ENCODE results near the gene RBM24. TPM values are rescaled to one million over a fixed set of nuclear protein-coding genes. Genes with fewer than 3 reads are reported as not detected.

Gene RBM24
- total RNA-seq, 1 donor from 2014 or later, result 3.1 TPM

GRCh38 chr6:17336425-17336824 lies 55.3 kb downstream of the RBM24 start:
- no peak for DNase-seq (ENCODE audit: low read depth)
- Histone ChIP-seq H3K36me3 (ENCODE audit: control insufficient read depth, insufficient read depth, low read length) (no peaks in the 10 kb centered on the region), H3K27me3 (ENCODE audit: control insufficient read depth, insufficient read depth, low read length) (no peaks in the 10 kb centered on the region), H3K4me3 (ENCODE audit: low read depth, low read length) (no peak overlapping the region)
- TF ChIP-seq, protein P1, sequence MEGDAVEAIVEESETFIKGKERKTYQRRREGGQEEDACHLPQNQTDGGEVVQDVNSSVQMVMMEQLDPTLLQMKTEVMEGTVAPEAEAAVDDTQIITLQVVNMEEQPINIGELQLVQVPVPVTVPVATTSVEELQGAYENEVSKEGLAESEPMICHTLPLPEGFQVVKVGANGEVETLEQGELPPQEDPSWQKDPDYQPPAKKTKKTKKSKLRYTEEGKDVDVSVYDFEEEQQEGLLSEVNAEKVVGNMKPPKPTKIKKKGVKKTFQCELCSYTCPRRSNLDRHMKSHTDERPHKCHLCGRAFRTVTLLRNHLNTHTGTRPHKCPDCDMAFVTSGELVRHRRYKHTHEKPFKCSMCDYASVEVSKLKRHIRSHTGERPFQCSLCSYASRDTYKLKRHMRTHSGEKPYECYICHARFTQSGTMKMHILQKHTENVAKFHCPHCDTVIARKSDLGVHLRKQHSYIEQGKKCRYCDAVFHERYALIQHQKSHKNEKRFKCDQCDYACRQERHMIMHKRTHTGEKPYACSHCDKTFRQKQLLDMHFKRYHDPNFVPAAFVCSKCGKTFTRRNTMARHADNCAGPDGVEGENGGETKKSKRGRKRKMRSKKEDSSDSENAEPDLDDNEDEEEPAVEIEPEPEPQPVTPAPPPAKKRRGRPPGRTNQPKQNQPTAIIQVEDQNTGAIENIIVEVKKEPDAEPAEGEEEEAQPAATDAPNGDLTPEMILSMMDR (IDR thresholded peaks at IDR 0.05; ENCODE audit: insufficient read depth, low read length, poor library complexity, severe bottlenecking), result no peak

- no peaks in the 10 kb centered on the region for H3K27me3 ChIP-seq (ENCODE audit: control insufficient read depth, insufficient read depth, low read length)
- H3K4me3 ChIP-seq (ENCODE audit: low read depth, low read length), result no peak overlapping the region
- no peaks in the 10 kb centered on the region for H3K36me3 ChIP-seq (ENCODE audit: control insufficient read depth, insufficient read depth, low read length)
- no peak for DNase-seq (ENCODE audit: low read depth)
- TF ChIP-seq, protein P1 (IDR thresholded peaks at IDR 0.05; ENCODE audit: insufficient read depth, low read length, poor library complexity, severe bottlenecking), result no peak
These were observed 58.1 kb downstream of the RBM24 start for GRCh38 chr6:17339308-17339670.

DNA sequence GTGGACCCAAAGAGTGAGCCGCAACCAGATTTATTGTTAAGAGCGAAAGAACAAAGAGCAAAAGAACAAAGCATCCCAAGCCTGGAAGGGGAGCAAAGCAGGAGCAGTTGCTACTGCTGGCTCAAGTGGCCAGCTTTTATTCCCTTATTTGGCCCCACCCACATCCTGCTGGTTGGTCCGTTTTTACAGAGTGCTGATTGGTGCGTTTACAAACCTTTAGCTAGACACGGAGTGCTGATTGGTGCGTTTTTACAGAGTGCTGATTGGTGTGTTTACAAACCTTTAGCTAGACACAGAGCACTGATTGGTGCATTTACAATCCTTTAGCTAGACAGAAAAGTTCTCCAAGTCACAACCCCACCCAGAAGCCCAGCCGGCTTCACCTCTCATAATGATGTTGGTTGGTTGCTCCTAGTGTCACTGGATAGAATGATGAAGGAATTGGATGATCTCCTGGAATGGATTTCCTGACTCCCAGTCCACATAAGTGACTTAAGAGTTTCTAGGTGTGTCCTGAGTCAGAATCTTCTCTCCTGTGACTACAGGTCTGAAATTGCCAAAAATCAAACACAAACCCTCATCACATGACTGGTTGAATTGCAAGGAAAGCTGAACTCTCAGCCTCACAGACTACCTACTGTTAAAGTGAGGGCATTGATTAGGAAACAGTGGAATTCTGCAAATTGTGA lies 60.1 kb downstream of the RBM24 start:
- Histone ChIP-seq H3K4me3 (ENCODE audit: low read depth, low read length) (no peak overlapping the region), H3K36me3 (ENCODE audit: control insufficient read depth, insufficient read depth, low read length) (no peaks in the 10 kb centered on the region), H3K27me3 (ENCODE audit: control insufficient read depth, insufficient read depth, low read length) (no peaks in the 10 kb centered on the region)
- DNase-seq (ENCODE audit: low read depth), result no peak
- TF ChIP-seq, protein P1 (IDR thresholded peaks at IDR 0.05; ENCODE audit: insufficient read depth, low read length, poor library complexity, severe bottlenecking), result no peak

DNA sequence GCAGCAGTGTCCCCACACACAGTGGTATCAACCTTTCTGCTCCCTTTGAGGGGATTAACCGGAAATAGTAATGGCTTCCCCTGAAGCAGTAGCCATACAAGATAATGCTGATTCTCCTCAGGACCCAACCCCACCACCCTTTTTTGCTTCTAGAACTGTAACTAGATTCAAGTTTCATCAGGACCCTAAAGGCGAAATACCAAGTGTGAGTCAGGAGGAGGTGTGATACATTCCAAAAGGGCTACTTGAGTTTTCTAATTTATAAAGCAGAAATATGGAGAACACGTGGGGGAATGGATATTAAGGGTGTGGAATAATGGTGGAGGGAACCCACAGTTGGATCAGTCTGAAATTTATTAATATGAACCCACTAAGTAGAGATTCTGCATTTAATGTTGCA lies 60.7 kb downstream of the RBM24 start:
- H3K36me3 ChIP-seq (ENCODE audit: control insufficient read depth, insufficient read depth, low read length), result no peaks in the 10 kb centered on the region
- H3K4me3 ChIP-seq (ENCODE audit: low read depth, low read length), result no peak overlapping the region
- no peaks in the 10 kb centered on the region for H3K27me3 ChIP-seq (ENCODE audit: control insufficient read depth, insufficient read depth, low read length)
- TF ChIP-seq, protein P1 (IDR thresholded peaks at IDR 0.05; ENCODE audit: insufficient read depth, low read length, poor library complexity, severe bottlenecking), result no peak
- DNase-seq (ENCODE audit: low read depth), result no peak

GRCh38 chr6:17343215-17343614 lies 62.1 kb downstream of the RBM24 start:
- Histone ChIP-seq H3K36me3 (ENCODE audit: control insufficient read depth, insufficient read depth, low read length) (no peaks in the 10 kb centered on the region), H3K27me3 (ENCODE audit: control insufficient read depth, insufficient read depth, low read length) (no peaks in the 10 kb centered on the region), H3K4me3 (ENCODE audit: low read depth, low read length) (no peak overlapping the region)
- DNase-seq (ENCODE audit: low read depth), result no peak
- TF ChIP-seq, protein P1 (IDR thresholded peaks at IDR 0.05; ENCODE audit: insufficient read depth, low read length, poor library complexity, severe bottlenecking), result no peak

Other genes starting within 250 kb of the RBM24 start
- gene STMND1, start 179.3 kb upstream of the RBM24 start, total RNA-seq, result 0.07 TPM in 1 of 2 replicates, not detected in the other
- 8.5 and 10.3 TPM in 2 replicates for gene CAP2, start 112.2 kb downstream of the RBM24 start, total RNA-seq

Measured in kidney epithelial cell (primary cell).